ENCODE data around the gene SMIM10L2A. TPM values are rescaled to one million over a fixed set of nuclear protein-coding genes. Genes with fewer than 3 reads are reported as not detected.

SMIM10L2A gene
- total and polyA plus RNA-seq, 2 of the 4 experiments (the other 2 are of a cell fraction): under 0.01 to 0.10 TPM

GRCh38 chrX:135424469-135424868 is 2.7 kb downstream of the SMIM10L2A start:
- H3K36me3 ChIP-seq (ENCODE audit: control insufficient read depth, insufficient read depth, low read length): no peaks in the 10 kb centered on the region
- H2BK5ac ChIP-seq (ENCODE audit: low read depth, low read length, poor library complexity, severe bottlenecking): no peak overlapping the region
- H3K56ac ChIP-seq (ENCODE audit: extremely low read depth, insufficient read depth, low read length): no peak overlapping the region
- 0% methylated on average over 1 of the region's 9 CpGs; no CpG with 5 or more reads in 1 of the 2 experiments for WGBS, 2 experiments (ENCODE audit: extremely low coverage in 2 of 2, insufficient read length in 1 of 2)
- H2AK9ac ChIP-seq (replicated peaks; ENCODE audit: low read depth, low read length, poor library complexity): no peak overlapping the region
- BruUV-seq (replicated peaks): no TSS peak
- no peak overlapping the region for H2AK5ac ChIP-seq (ENCODE audit: low read depth, low read length)
- H3K14ac ChIP-seq (replicated peaks; ENCODE audit: low read depth, low read length): no peak overlapping the region
- no peak overlapping the region for H3K4ac ChIP-seq (ENCODE audit: low read depth, low read length)
- H2BK120ac ChIP-seq (ENCODE audit: low read depth, low read length): no peak overlapping the region
- H2AFZ ChIP-seq (replicated peaks; ENCODE audit: low read length, poor library complexity): no peak overlapping the region
- H4K8ac ChIP-seq (ENCODE audit: low read depth in 2 of 2, low read length in 2 of 2): no peak overlapping the region
- CTCF ChIA-PET: no interaction called here
- no peaks in the 10 kb centered on the region for H3K4me1 ChIP-seq (ENCODE audit: control insufficient read depth, insufficient read depth, low read length)
- H3K23ac ChIP-seq (ENCODE audit: low read depth, low read length): no peak overlapping the region
- no peak overlapping the region for H3K4me2 ChIP-seq (ENCODE audit: low read depth, low read length)
- H3K9me3 ChIP-seq (ENCODE audit: control insufficient read depth, insufficient read depth, low read length): no peaks in the 10 kb centered on the region
- no peak overlapping the region for H2BK20ac ChIP-seq (ENCODE audit: low read depth, low read length)
- no peak overlapping the region for H3K9ac ChIP-seq (ENCODE audit: low read depth, low read length)
- no peak overlapping the region for H3K4me3 ChIP-seq (ENCODE audit: insufficient read depth, low read depth, low read length)
- DNase-seq: no peak
- no peaks in the 10 kb centered on the region for H3K9me1 ChIP-seq (ENCODE audit: insufficient read depth, low read length)
- H3K18ac ChIP-seq (ENCODE audit: low read depth, low read length): no peak overlapping the region
- no peak overlapping the region for H4K91ac ChIP-seq (ENCODE audit: insufficient read depth, low read depth, low read length)
- POLR2A ChIA-PET (ENCODE audit: unreplicated experiment): no interaction called here
- TF ChIP-seq, protein P1, sequence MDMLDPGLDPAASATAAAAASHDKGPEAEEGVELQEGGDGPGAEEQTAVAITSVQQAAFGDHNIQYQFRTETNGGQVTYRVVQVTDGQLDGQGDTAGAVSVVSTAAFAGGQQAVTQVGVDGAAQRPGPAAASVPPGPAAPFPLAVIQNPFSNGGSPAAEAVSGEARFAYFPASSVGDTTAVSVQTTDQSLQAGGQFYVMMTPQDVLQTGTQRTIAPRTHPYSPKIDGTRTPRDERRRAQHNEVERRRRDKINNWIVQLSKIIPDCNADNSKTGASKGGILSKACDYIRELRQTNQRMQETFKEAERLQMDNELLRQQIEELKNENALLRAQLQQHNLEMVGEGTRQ (IDR thresholded peaks at IDR 0.05; ENCODE audit: low read depth, low read length): no peak
- no peak for TF ChIP-seq CEBPB (IDR thresholded peaks at IDR 0.05; ENCODE audit: low read depth, low read length)
- no peak for TF ChIP-seq BHLHE40 (IDR thresholded peaks at IDR 0.05; ENCODE audit: low read depth, low read length)
- TF ChIP-seq RCOR1 (IDR thresholded peaks at IDR 0.05; ENCODE audit: insufficient replicate concordance, low read length): no peak
- no peak for TF ChIP-seq NFE2L2 (IDR thresholded peaks at IDR 0.05; ENCODE audit: low read depth, low read length)
- no peak for TF ChIP-seq POLR2A (IDR thresholded peaks at IDR 0.05; ENCODE audit: low read depth, low read length)
- TF ChIP-seq, protein P2, sequence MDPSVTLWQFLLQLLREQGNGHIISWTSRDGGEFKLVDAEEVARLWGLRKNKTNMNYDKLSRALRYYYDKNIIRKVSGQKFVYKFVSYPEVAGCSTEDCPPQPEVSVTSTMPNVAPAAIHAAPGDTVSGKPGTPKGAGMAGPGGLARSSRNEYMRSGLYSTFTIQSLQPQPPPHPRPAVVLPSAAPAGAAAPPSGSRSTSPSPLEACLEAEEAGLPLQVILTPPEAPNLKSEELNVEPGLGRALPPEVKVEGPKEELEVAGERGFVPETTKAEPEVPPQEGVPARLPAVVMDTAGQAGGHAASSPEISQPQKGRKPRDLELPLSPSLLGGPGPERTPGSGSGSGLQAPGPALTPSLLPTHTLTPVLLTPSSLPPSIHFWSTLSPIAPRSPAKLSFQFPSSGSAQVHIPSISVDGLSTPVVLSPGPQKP (IDR thresholded peaks at IDR 0.05; ENCODE audit: borderline replicate concordance, low read depth, low read length): no peak
- no peak for TF ChIP-seq SMC3 (IDR thresholded peaks at IDR 0.05; ENCODE audit: low read depth, low read length)
- TF ChIP-seq RAD21 (IDR thresholded peaks at IDR 0.05; ENCODE audit: low read length): no peak
- TF ChIP-seq CHD1 (IDR thresholded peaks at IDR 0.05; ENCODE audit: low read depth, low read length): no peak
- no peak for TF ChIP-seq MAFK (IDR thresholded peaks at IDR 0.05; ENCODE audit: low read depth, low read length)
- no peak for TF ChIP-seq FOS (IDR thresholded peaks at IDR 0.05; ENCODE audit: low read depth, low read length)
- TF ChIP-seq RFX5 (IDR thresholded peaks at IDR 0.05; ENCODE audit: low read depth, low read length): no peak
- no peak for TF ChIP-seq MXI1 (IDR thresholded peaks at IDR 0.05; ENCODE audit: borderline replicate concordance, low read depth, low read length)
- TF ChIP-seq MAZ (IDR thresholded peaks at IDR 0.05; ENCODE audit: borderline replicate concordance, low read depth, low read length): no peak
- TF ChIP-seq, protein P3, sequence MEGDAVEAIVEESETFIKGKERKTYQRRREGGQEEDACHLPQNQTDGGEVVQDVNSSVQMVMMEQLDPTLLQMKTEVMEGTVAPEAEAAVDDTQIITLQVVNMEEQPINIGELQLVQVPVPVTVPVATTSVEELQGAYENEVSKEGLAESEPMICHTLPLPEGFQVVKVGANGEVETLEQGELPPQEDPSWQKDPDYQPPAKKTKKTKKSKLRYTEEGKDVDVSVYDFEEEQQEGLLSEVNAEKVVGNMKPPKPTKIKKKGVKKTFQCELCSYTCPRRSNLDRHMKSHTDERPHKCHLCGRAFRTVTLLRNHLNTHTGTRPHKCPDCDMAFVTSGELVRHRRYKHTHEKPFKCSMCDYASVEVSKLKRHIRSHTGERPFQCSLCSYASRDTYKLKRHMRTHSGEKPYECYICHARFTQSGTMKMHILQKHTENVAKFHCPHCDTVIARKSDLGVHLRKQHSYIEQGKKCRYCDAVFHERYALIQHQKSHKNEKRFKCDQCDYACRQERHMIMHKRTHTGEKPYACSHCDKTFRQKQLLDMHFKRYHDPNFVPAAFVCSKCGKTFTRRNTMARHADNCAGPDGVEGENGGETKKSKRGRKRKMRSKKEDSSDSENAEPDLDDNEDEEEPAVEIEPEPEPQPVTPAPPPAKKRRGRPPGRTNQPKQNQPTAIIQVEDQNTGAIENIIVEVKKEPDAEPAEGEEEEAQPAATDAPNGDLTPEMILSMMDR (conservative IDR thresholded peaks at IDR 0.05; ENCODE audit: low read depth, low read length): no peak
- in situ Hi-C loops (cut with MboI; ENCODE audit: low sequenced_read_pairs): no loop called here
- no peaks in the 10 kb centered on the region for H3K79me1 ChIP-seq (ENCODE audit: low read depth in 1 of 2, low read length in 2 of 2)
- peaks cover 17% of the 10 kb centered on the region for H3K27me3 ChIP-seq (ENCODE audit: control insufficient read depth, insufficient read depth, low read length)
- no peak overlapping the region for H3K27ac ChIP-seq (ENCODE audit: insufficient read depth, low read length)
- H2BK15ac ChIP-seq (ENCODE audit: low read depth, low read length): no peak overlapping the region
- no peak for ATAC-seq (ENCODE audit: low read depth)
- H4K20me1 ChIP-seq (ENCODE audit: insufficient read depth, low read length): no peaks in the 10 kb centered on the region
- intact Hi-C loops (cut with micrococcal nuclease): no loop called here
- H4K5ac ChIP-seq (ENCODE audit: low read depth, low read length): no peak overlapping the region
- dilution Hi-C loops (cut with HindIII; ENCODE audit: low sequenced_read_pairs, unreplicated experiment): no loop called here
